ENCODE data around the gene TMEM164.

Gene TMEM164

GRCh38 chrX:110086162-110086915, 83.4 kb downstream of the TMEM164 start:
- no peak for DNase-seq

- no peak for DNase-seq
These were observed 84.1 kb downstream of the TMEM164 start for GRCh38 chrX:110086916-110087484.

- DNase-seq = no peak
These were observed 84.8 kb downstream of the TMEM164 start for GRCh38 chrX:110087485-110088356.

GRCh38 chrX:110089656-110090403, 86.9 kb downstream of the TMEM164 start:
- DNase-seq = no peak

GRCh38 chrX:110097920-110098319, 95.0 kb downstream of the TMEM164 start:
- no peak for DNase-seq

- no peak for DNase-seq
These were observed 100.4 kb downstream of the TMEM164 start for GRCh38 chrX:110103344-110103743.

GRCh38 chrX:110104078-110104477, 101.2 kb downstream of the TMEM164 start:
- DNase-seq = no peak

- no peak for DNase-seq
These were observed 105.5 kb downstream of the TMEM164 start for GRCh38 chrX:110108381-110108821.

GRCh38 chrX:110114260-110114776, 111.4 kb downstream of the TMEM164 start:
- DNase-seq = no peak

- DNase-seq = no peak
These were observed 113.4 kb downstream of the TMEM164 start for GRCh38 chrX:110116066-110116980.

GRCh38 chrX:110118530-110118929, 115.6 kb downstream of the TMEM164 start:
- no peak for DNase-seq

- DNase-seq = no peak
These were observed 116.6 kb downstream of the TMEM164 start for GRCh38 chrX:110119480-110119879.

GRCh38 chrX:110120025-110120424, 117.1 kb downstream of the TMEM164 start:
- DNase-seq = no peak

- DNase-seq = no peak
These were observed 120.4 kb downstream of the TMEM164 start for GRCh38 chrX:110123331-110123782.

- DNase-seq = no peak
These were observed 122.7 kb downstream of the TMEM164 start for GRCh38 chrX:110125446-110126162.

- DNase-seq = no peak
These were observed 128.1 kb downstream of the TMEM164 start for GRCh38 chrX:110131031-110131430.

GRCh38 chrX:110132450-110133114, 129.7 kb downstream of the TMEM164 start:
- DNase-seq = no peak

GRCh38 chrX:110133735-110134370, 130.9 kb downstream of the TMEM164 start:
- no peak for DNase-seq

- DNase-seq = no peak
These were observed 132.7 kb downstream of the TMEM164 start for GRCh38 chrX:110135618-110136017.

- no peak for DNase-seq
These were observed 133.2 kb downstream of the TMEM164 start for GRCh38 chrX:110136136-110136535.
